GM12878 (cell line): ENCODE measurements around the gene HMGB2. TPM values are rescaled to one million over a fixed set of nuclear protein-coding genes. Genes with fewer than 3 reads are reported as not detected.
A peak's percentile ranks its signal among the peaks of the same experiment; 100 is the strongest.

ENCODE experiments used
- BMI1 ChIP-seq: fragments of 450-650 bp; IDR thresholded peaks from 2 replicates; pipeline ENCODE4 v1.6.1; 2016; ENCODE audit warnings: mild to moderate bottlenecking, moderate library complexity, borderline replicate concordance
- CBX5 ChIP-seq: sonication (generic); IDR thresholded peaks from 2 replicates; pipeline ENCODE4 v1.6.1; 2016; ENCODE audit warnings: low read depth, moderate library complexity, mild to moderate bottlenecking, inconsistent platforms
- CREM ChIP-seq: IDR thresholded peaks from 2 replicates; pipeline ENCODE4 v1.6.1; 2014; ENCODE audit warnings: antibody characterized with exemption, low read depth
- EGR1 ChIP-seq, 2 experiments: IDR thresholded peaks; 1 replicate in 1 of 2; 2 replicates in 1 of 2; pipeline ENCODE4 v1.6.1; 2011 to 2012; ENCODE audit warnings: low read depth in 2 of 2, low read length in 2 of 2, borderline replicate concordance in 1 of 2, mild to moderate bottlenecking in 1 of 2, moderate library complexity in 1 of 2
- MEF2A ChIP-seq: IDR thresholded peaks from 2 replicates; pipeline ENCODE4 v1.6.1; 2011; ENCODE audit warnings: low read depth, mild to moderate bottlenecking, low read length, moderate library complexity; ENCODE audit not compliant: insufficient read depth
- MEF2B ChIP-seq: fragments of 450-650 bp; IDR thresholded peaks from 2 replicates; pipeline ENCODE4 v1.6.1; 2018; ENCODE audit warnings: mild to moderate bottlenecking, moderate library complexity; ENCODE audit not compliant: partially characterized antibody, poor library complexity, severe bottlenecking
- RCOR1 ChIP-seq: conservative IDR thresholded peaks from 2 replicates; pipeline ENCODE4 v1.6.1; 2012; ENCODE audit warnings: low read depth, low read length, improper control_type of control experiment
- TAF1 ChIP-seq: IDR thresholded peaks from 2 replicates; pipeline ENCODE4 v1.6.1; 2011; ENCODE audit warnings: mild to moderate bottlenecking, low read depth, low read length, borderline replicate concordance
- TARDBP ChIP-seq: IDR thresholded peaks from 2 replicates; pipeline ENCODE4 v1.6.1; 2016; ENCODE audit warnings: borderline replicate concordance
- WRNIP1 ChIP-seq: IDR thresholded peaks from 2 replicates; pipeline ENCODE4 v1.6.1; 2011; ENCODE audit warnings: low read depth, low read length, improper control_type of control experiment, borderline replicate concordance
- polyA plus RNA-seq, 11 experiments: library from polyadenylated mRNA; depleted of rRNA in 4 of 11; unstranded in 6 of 11; stranded (reverse) in 5 of 11; fragments of >200 nt; fragmentation: Nextera tagmentation in 4 of 11; fragmentation: Illumina TruSeq in 1 of 11; extraction: Ambion mirVana in 4 of 11; extraction: Trizol in 1 of 11; gene quantifications; 1 replicate in 1 of 11; 2 replicates in 10 of 11; pipeline versions ENCODE4 v1.2.1 to v1.2.3, GENCODE V29; 2011 to 2016; ENCODE audit warnings: inconsistent platforms in 2 of 11, missing spikeins in 2 of 11, low read depth in 1 of 11
- total RNA-seq, 4 experiments: library from RNA; depleted of rRNA in 3 of 4; stranded (reverse); fragments of >200 nt in 3 of 4; fragmentation: Illumina TruSeq in 1 of 4; extraction: Trizol in 1 of 4; gene quantifications; 2 replicates each; pipeline versions ENCODE4 v1.2.1 to v1.2.3, GENCODE V29; 2013 to 2021
- TF ChIP-seq, protein P1 (sequence below): IDR thresholded peaks from 2 replicates; pipeline ENCODE4 v1.6.1; 2011; ENCODE audit warnings: borderline replicate concordance, low read depth, mild to moderate bottlenecking, moderate library complexity, mixed read lengths, low read length; ENCODE audit not compliant: insufficient read depth; ENCODE audit errors: extremely low read length
- TF ChIP-seq, protein P2 (sequence below): fragments of 450-650 bp; IDR thresholded peaks from 2 replicates; pipeline ENCODE4 v1.6.1; 2017; ENCODE audit warnings: mild to moderate bottlenecking, moderate library complexity
- TF ChIP-seq, protein P3 (sequence below): IDR thresholded peaks from 2 replicates; pipeline ENCODE4 v1.6.1; 2011; ENCODE audit warnings: low read depth, low read length, improper control_type of control experiment, borderline replicate concordance
- TF ChIP-seq, protein P4 (sequence below): fragments of 450-650 bp; formaldehyde crosslinking; IDR thresholded peaks from 2 replicates; pipeline ENCODE4 v1.5.0; 2022; ENCODE audit warnings: mild to moderate bottlenecking, missing genetic modification characterization
- TF ChIP-seq, protein P5 (sequence below): IDR thresholded peaks from 2 replicates; pipeline ENCODE4 v1.6.1; 2011; ENCODE audit warnings: low read depth, mild to moderate bottlenecking, low read length, moderate library complexity, borderline replicate concordance; ENCODE audit errors: extremely low read depth

Gene HMGB2
- total and polyA plus RNA-seq, 10 of the 15 experiments (the other 5 are each of a cell fraction or from before 2014, with no cell fraction given), result 260 to 961 (median 668) TPM

DNA sequence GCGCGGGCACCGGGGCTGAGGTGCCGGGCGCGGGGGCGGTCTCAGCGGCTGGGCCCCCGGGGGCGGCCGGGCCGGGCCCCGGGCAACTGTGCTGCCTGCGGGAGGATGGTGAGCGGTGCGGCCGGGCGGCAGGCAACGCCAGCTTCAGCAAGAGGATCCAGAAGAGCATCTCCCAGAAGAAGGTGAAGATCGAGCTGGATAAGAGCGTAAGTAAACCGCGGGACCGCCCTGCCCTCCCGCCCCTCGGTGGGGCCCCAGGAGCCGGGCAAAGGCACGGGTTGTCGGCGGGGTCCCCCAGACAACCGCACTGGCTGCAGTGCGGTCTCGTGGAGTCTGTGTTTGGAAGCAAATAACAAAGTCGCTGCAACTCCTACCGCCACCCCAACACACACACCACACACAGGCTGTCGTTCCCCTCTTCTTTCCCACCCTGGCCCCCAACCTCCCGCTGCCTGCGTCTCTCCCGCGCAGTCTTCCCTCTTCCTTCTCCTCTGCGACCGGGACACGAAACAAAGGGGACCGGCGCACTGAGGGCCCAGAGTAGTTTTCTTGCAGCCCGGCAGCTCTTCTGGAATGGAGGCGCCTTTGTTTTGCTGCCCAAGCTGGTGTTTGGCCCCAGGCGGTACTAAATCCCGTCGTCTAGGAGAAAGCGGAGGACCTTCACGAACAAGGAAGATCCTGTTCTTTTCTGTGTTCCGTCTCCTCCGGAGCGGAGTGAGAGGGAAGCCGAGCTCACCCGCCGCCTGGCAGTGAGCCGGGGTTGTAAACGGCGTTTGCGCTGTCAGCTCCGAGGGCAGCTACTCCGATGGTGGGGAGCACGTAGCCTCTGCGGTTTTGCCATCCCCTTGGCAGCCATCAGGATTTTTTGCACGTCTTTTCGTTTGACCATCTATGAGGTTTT is 37.4 kb upstream of the HMGB2 start (continued):
- TF ChIP-seq RCOR1, result no peak
- TF ChIP-seq, protein P1, sequence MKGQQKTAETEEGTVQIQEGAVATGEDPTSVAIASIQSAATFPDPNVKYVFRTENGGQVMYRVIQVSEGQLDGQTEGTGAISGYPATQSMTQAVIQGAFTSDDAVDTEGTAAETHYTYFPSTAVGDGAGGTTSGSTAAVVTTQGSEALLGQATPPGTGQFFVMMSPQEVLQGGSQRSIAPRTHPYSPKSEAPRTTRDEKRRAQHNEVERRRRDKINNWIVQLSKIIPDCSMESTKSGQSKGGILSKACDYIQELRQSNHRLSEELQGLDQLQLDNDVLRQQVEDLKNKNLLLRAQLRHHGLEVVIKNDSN, result no peak
- TF ChIP-seq CREM, result peak; percentile 10; the same call in 1 of the 2 replicates
- no peak for TF ChIP-seq WRNIP1
- TF ChIP-seq TARDBP, result no peak
- TF ChIP-seq, protein P2, sequence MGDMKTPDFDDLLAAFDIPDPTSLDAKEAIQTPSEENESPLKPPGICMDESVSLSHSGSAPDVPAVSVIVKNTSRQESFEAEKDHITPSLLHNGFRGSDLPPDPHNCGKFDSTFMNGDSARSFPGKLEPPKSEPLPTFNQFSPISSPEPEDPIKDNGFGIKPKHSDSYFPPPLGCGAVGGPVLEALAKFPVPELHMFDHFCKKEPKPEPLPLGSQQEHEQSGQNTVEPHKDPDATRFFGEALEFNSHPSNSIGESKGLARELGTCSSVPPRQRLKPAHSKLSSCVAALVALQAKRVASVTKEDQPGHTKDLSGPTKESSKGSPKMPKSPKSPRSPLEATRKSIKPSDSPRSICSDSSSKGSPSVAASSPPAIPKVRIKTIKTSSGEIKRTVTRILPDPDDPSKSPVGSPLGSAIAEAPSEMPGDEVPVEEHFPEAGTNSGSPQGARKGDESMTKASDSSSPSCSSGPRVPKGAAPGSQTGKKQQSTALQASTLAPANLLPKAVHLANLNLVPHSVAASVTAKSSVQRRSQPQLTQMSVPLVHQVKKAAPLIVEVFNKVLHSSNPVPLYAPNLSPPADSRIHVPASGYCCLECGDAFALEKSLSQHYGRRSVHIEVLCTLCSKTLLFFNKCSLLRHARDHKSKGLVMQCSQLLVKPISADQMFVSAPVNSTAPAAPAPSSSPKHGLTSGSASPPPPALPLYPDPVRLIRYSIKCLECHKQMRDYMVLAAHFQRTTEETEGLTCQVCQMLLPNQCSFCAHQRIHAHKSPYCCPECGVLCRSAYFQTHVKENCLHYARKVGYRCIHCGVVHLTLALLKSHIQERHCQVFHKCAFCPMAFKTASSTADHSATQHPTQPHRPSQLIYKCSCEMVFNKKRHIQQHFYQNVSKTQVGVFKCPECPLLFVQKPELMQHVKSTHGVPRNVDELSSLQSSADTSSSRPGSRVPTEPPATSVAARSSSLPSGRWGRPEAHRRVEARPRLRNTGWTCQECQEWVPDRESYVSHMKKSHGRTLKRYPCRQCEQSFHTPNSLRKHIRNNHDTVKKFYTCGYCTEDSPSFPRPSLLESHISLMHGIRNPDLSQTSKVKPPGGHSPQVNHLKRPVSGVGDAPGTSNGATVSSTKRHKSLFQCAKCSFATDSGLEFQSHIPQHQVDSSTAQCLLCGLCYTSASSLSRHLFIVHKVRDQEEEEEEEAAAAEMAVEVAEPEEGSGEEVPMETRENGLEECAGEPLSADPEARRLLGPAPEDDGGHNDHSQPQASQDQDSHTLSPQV, result no peak
- TF ChIP-seq, protein P3, sequence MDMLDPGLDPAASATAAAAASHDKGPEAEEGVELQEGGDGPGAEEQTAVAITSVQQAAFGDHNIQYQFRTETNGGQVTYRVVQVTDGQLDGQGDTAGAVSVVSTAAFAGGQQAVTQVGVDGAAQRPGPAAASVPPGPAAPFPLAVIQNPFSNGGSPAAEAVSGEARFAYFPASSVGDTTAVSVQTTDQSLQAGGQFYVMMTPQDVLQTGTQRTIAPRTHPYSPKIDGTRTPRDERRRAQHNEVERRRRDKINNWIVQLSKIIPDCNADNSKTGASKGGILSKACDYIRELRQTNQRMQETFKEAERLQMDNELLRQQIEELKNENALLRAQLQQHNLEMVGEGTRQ, result no peak
- no peak for TF ChIP-seq MEF2A
- TF ChIP-seq, protein P4, sequence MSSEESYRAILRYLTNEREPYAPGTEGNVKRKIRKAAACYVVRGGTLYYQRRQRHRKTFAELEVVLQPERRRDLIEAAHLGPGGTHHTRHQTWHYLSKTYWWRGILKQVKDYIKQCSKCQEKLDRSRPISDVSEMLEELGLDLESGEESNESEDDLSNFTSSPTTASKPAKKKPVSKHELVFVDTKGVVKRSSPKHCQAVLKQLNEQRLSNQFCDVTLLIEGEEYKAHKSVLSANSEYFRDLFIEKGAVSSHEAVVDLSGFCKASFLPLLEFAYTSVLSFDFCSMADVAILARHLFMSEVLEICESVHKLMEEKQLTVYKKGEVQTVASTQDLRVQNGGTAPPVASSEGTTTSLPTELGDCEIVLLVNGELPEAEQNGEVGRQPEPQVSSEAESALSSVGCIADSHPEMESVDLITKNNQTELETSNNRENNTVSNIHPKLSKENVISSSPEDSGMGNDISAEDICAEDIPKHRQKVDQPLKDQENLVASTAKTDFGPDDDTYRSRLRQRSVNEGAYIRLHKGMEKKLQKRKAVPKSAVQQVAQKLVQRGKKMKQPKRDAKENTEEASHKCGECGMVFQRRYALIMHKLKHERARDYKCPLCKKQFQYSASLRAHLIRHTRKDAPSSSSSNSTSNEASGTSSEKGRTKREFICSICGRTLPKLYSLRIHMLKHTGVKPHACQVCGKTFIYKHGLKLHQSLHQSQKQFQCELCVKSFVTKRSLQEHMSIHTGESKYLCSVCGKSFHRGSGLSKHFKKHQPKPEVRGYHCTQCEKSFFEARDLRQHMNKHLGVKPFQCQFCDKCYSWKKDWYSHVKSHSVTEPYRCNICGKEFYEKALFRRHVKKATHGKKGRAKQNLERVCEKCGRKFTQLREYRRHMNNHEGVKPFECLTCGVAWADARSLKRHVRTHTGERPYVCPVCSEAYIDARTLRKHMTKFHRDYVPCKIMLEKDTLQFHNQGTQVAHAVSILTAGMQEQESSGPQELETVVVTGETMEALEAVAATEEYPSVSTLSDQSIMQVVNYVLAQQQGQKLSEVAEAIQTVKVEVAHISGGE (CRISPR knock-in tag), result no peak
- TF ChIP-seq BMI1, result no peak
- no peak for TF ChIP-seq TAF1
- TF ChIP-seq, protein P5, sequence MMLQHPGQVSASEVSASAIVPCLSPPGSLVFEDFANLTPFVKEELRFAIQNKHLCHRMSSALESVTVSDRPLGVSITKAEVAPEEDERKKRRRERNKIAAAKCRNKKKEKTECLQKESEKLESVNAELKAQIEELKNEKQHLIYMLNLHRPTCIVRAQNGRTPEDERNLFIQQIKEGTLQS, result no peak
- TF ChIP-seq CBX5, result no peak
- peak in 1 of 2 experiments; percentile 70; a peak in 2 of 3 replicates for TF ChIP-seq EGR1 (IDR thresholded peaks at IDR 0.05; ENCODE audit: borderline replicate concordance in 1 of 2, low read depth in 2 of 2, low read length in 2 of 2)
- TF ChIP-seq MEF2B, result no peak
